ENCODE measurements around the gene NAPB. TPM values are rescaled to one million over a fixed set of nuclear protein-coding genes. Genes with fewer than 3 reads are reported as not detected.
A peak's percentile ranks its signal among the peaks of the same experiment; 100 is the strongest.

NAPB gene
- total and polyA plus RNA-seq, 7 experiments from 2014 or later: 5.5 to 20.4 (median 12.5) TPM

GRCh38 chr20:23415959-23416583 is 5.2 kb downstream of the NAPB start:
- no peaks in the 10 kb centered on the region for H3K27me3 ChIP-seq (ENCODE audit: control insufficient read depth in 2 of 2, insufficient read depth in 2 of 2, low read length in 2 of 2)
- no peaks in the 10 kb centered on the region for H3K9me3 ChIP-seq (ENCODE audit: control insufficient read depth in 2 of 3, low read length in 3 of 3)
- CTCF ChIA-PET: no interaction called here
- peak overlapping the region in 1 of 10 donors; percentile 10 for H3K4me3 Mint-ChIP-seq
- DNase-seq (no peak), ATAC-seq (peak; percentile 52)
- H3K9me3 Mint-ChIP-seq: no peaks in the 10 kb centered on the region
- no peaks in the 10 kb centered on the region for H3K27me3 Mint-ChIP-seq
- POLR2A ChIA-PET: no interaction called here
- peaks cover 0 to 11% (median 0%) of the 10 kb centered on the region in 5 donors for H3K36me3 Mint-ChIP-seq
- H3K27ac Mint-ChIP-seq: peak overlapping the region in 2 of 9 donors; percentile 7 to 36
- no peak overlapping the region for H3K4me3 ChIP-seq (ENCODE audit: low read length)
- peaks cover 7 to 31% of the 10 kb centered on the region in 2 donors for H3K4me1 ChIP-seq (ENCODE audit: control insufficient read depth in 2 of 2, insufficient read depth in 2 of 2, low read length in 2 of 2)
- intact Hi-C loops (cut with micrococcal nuclease): loop anchor here in 1 of 2 donors (2.0 kb wide), 1 partner anchor 1781 kb away; no protein-coding TSS in a partner anchor
- peaks cover 0 to 7% (median 0%) of the 10 kb centered on the region in 3 experiments for H3K36me3 ChIP-seq (ENCODE audit: control insufficient read depth in 2 of 3, insufficient read depth in 3 of 3, low read length in 3 of 3)
- H3K4me1 Mint-ChIP-seq: peaks cover 29 to 69% (median 59%) of the 10 kb centered on the region in 7 donors
- no peak overlapping the region for H3K27ac ChIP-seq (ENCODE audit: low read depth, low read length)

DNA sequence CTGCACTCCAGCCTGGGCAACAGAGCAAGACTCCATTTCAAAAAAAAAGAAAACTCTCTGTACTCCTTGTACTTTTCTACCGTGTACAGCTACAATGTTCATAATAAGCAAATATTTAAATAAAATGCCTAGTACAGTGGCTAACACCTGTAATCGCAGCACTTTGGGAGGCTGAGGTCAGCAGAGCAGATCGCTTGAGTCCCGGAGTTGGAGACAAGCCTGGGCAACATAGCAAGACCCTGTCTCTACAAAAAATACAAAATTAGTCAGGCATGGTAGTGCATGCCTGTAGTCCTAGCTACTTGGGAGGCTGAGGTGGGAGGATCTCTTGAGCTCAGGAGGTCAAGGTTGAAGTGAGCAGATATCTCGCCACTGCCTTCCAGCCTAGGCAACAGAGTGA is 5.7 kb downstream of the NAPB start:
- Histone ChIP-seq H3K36me3 (ENCODE audit: control insufficient read depth in 2 of 3, insufficient read depth in 3 of 3, low read length in 3 of 3) (peaks cover 0 to 2% (median 0%) of the 10 kb centered on the region in 3 experiments), H3K27ac (ENCODE audit: low read depth, low read length) (no peak overlapping the region), H3K4me3 (ENCODE audit: low read length) (no peak overlapping the region), H3K9me3 (ENCODE audit: control insufficient read depth in 2 of 3, low read length in 3 of 3) (no peaks in the 10 kb centered on the region), H3K27me3 (ENCODE audit: control insufficient read depth in 2 of 2, insufficient read depth in 2 of 2, low read length in 2 of 2) (no peaks in the 10 kb centered on the region), H3K4me1 (ENCODE audit: control insufficient read depth in 2 of 2, insufficient read depth in 2 of 2, low read length in 2 of 2) (peaks cover 7 to 31% of the 10 kb centered on the region in 2 donors)
- DNase-seq (no peak), ATAC-seq (no peak)
- peak overlapping the region in 2 of 9 donors; percentile 7 to 36 for H3K27ac Mint-ChIP-seq
- H3K9me3 Mint-ChIP-seq: no peaks in the 10 kb centered on the region
- no peaks in the 10 kb centered on the region for H3K27me3 Mint-ChIP-seq
- H3K36me3 Mint-ChIP-seq: peaks cover 0 to 12% (median 0%) of the 10 kb centered on the region in 5 donors
- intact Hi-C loops (cut with micrococcal nuclease): no loop called here
- H3K4me1 Mint-ChIP-seq: peaks cover 30 to 71% (median 61%) of the 10 kb centered on the region in 7 donors
- ChIA-PET POLR2A (interaction anchor here (0.5 kb wide), 1 partner anchor 13 kb away, joined by 3 read pairs; no protein-coding TSS in a partner anchor), CTCF (no interaction called here)
- peak overlapping the region in 2 of 10 donors; percentile 4 to 25 for H3K4me3 Mint-ChIP-seq

- ATAC-seq: no peak
- Mint-ChIP-seq H3K27ac (no peak overlapping the region), H3K4me3 (no peak overlapping the region), H3K36me3 (peaks cover 0 to 12% (median 0%) of the 10 kb centered on the region in 5 donors), H3K27me3 (no peaks in the 10 kb centered on the region), H3K9me3 (no peaks in the 10 kb centered on the region), H3K4me1 (peaks cover 28 to 73% (median 62%) of the 10 kb centered on the region in 7 donors)
- no peak for DNase-seq
- Histone ChIP-seq H3K4me3 (ENCODE audit: low read length) (no peak overlapping the region), H3K36me3 (ENCODE audit: control insufficient read depth in 2 of 3, insufficient read depth in 3 of 3, low read length in 3 of 3) (no peaks in the 10 kb centered on the region), H3K4me1 (ENCODE audit: control insufficient read depth in 2 of 2, insufficient read depth in 2 of 2, low read length in 2 of 2) (peaks cover 5 to 27% of the 10 kb centered on the region in 2 donors), H3K27me3 (ENCODE audit: control insufficient read depth in 2 of 2, insufficient read depth in 2 of 2, low read length in 2 of 2) (no peaks in the 10 kb centered on the region), H3K9me3 (ENCODE audit: control insufficient read depth in 2 of 3, low read length in 3 of 3) (no peaks in the 10 kb centered on the region), H3K27ac (ENCODE audit: low read depth, low read length) (no peak overlapping the region)
- CTCF ChIA-PET: no interaction called here
- POLR2A ChIA-PET: interaction anchor here (0.5 kb wide), 1 partner anchor 12 kb away, joined by 3 read pairs; no protein-coding TSS in a partner anchor
- intact Hi-C loops (cut with micrococcal nuclease): no loop called here
Observed at GRCh38 chr20:23414526-23415188, 6.6 kb downstream of the NAPB start.

- ATAC-seq: no peak
- Histone ChIP-seq H3K27me3 (ENCODE audit: control insufficient read depth in 2 of 2, insufficient read depth in 2 of 2, low read length in 2 of 2) (no peaks in the 10 kb centered on the region), H3K4me1 (ENCODE audit: control insufficient read depth in 2 of 2, insufficient read depth in 2 of 2, low read length in 2 of 2) (peaks cover 0 to 23% of the 10 kb centered on the region in 2 donors), H3K4me3 (ENCODE audit: low read length) (no peak overlapping the region), H3K9me3 (ENCODE audit: control insufficient read depth in 2 of 3, low read length in 3 of 3) (no peaks in the 10 kb centered on the region), H3K36me3 (ENCODE audit: control insufficient read depth in 2 of 3, insufficient read depth in 3 of 3, low read length in 3 of 3) (no peaks in the 10 kb centered on the region), H3K27ac (ENCODE audit: low read depth, low read length) (no peak overlapping the region)
- H3K9me3 Mint-ChIP-seq: no peaks in the 10 kb centered on the region
- ChIA-PET CTCF (no interaction called here), POLR2A (no interaction called here)
- no peak overlapping the region for H3K27ac Mint-ChIP-seq
- H3K4me1 Mint-ChIP-seq: peaks cover 25 to 70% (median 58%) of the 10 kb centered on the region in 7 donors
- intact Hi-C loops (cut with micrococcal nuclease): no loop called here
- peaks cover 0 to 12% (median 0%) of the 10 kb centered on the region in 5 donors for H3K36me3 Mint-ChIP-seq
- DNase-seq: no peak
- no peak overlapping the region for H3K4me3 Mint-ChIP-seq
- H3K27me3 Mint-ChIP-seq: no peaks in the 10 kb centered on the region
Observed at GRCh38 chr20:23413862-23414422, 7.3 kb downstream of the NAPB start.

DNA sequence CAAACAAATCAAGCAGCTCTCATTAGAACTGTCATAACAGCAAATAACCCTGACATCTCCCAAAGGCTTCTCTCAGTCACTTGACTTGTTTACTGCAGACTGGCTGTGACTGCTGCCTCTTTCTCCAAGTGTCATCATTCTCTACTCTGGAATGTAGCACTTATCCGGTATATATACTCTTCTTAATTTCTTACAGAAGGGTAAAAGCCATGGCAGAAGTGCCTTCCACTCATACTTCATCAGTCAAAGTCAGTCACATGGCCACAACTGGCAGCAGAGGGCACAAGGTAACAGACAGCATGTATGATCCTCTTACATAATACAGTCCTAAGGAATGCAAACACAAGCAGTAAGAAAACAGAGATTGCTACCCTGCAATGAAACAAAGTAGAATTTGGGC is 9.3 kb downstream of the NAPB start:
- no peaks in the 10 kb centered on the region for H3K27me3 ChIP-seq (ENCODE audit: control insufficient read depth in 2 of 2, insufficient read depth in 2 of 2, low read length in 2 of 2)
- Mint-ChIP-seq H3K4me1 (peaks cover 24 to 71% (median 59%) of the 10 kb centered on the region in 7 donors), H3K9me3 (no peaks in the 10 kb centered on the region), H3K27me3 (no peaks in the 10 kb centered on the region), H3K36me3 (peaks cover 0 to 16% (median 0%) of the 10 kb centered on the region in 5 donors), H3K27ac (no peak overlapping the region), H3K4me3 (no peak overlapping the region)
- ChIA-PET POLR2A (interaction anchor here (1.1 kb wide), 1 partner anchor 9 kb away, joined by 3 read pairs; the partner anchor contains the start of gene NAPB), CTCF (no interaction called here)
- H3K4me3 ChIP-seq (ENCODE audit: low read length): no peak overlapping the region
- intact Hi-C loops (cut with micrococcal nuclease): no loop called here
- DNase-seq: no peak
- no peaks in the 10 kb centered on the region for H3K36me3 ChIP-seq (ENCODE audit: control insufficient read depth in 2 of 3, insufficient read depth in 3 of 3, low read length in 3 of 3)
- no peak overlapping the region for H3K27ac ChIP-seq (ENCODE audit: low read depth, low read length)
- ATAC-seq: no peak
- H3K4me1 ChIP-seq (ENCODE audit: control insufficient read depth in 2 of 2, insufficient read depth in 2 of 2, low read length in 2 of 2): peaks cover 0 to 28% of the 10 kb centered on the region in 2 donors
- no peaks in the 10 kb centered on the region for H3K9me3 ChIP-seq (ENCODE audit: control insufficient read depth in 2 of 3, low read length in 3 of 3)

- intact Hi-C loops (cut with micrococcal nuclease): no loop called here
- ATAC-seq (no peak), DNase-seq (no peak)
- H3K9me3 Mint-ChIP-seq: no peaks in the 10 kb centered on the region
- no peak overlapping the region for H3K4me3 Mint-ChIP-seq
- ChIA-PET POLR2A (interaction anchor here (1.1 kb wide), 1 partner anchor 10 kb away, joined by 3 read pairs; the partner anchor contains the start of gene NAPB), CTCF (no interaction called here)
- Histone ChIP-seq H3K27me3 (ENCODE audit: control insufficient read depth in 2 of 2, insufficient read depth in 2 of 2, low read length in 2 of 2) (no peaks in the 10 kb centered on the region), H3K4me1 (ENCODE audit: control insufficient read depth in 2 of 2, insufficient read depth in 2 of 2, low read length in 2 of 2) (peaks cover 0 to 20% of the 10 kb centered on the region in 2 donors), H3K36me3 (ENCODE audit: control insufficient read depth in 2 of 3, insufficient read depth in 3 of 3, low read length in 3 of 3) (no peaks in the 10 kb centered on the region), H3K9me3 (ENCODE audit: control insufficient read depth in 2 of 3, low read length in 3 of 3) (no peaks in the 10 kb centered on the region), H3K4me3 (ENCODE audit: low read length) (no peak overlapping the region), H3K27ac (ENCODE audit: low read depth, low read length) (no peak overlapping the region)
- no peak overlapping the region for H3K27ac Mint-ChIP-seq
- H3K4me1 Mint-ChIP-seq: peaks cover 28 to 68% (median 56%) of the 10 kb centered on the region in 7 donors
- H3K27me3 Mint-ChIP-seq: no peaks in the 10 kb centered on the region
- peaks cover 0 to 15% (median 0%) of the 10 kb centered on the region in 5 donors for H3K36me3 Mint-ChIP-seq
Observed at GRCh38 chr20:23410916-23411695, 10.2 kb downstream of the NAPB start.
